Measurements from ENCODE around the gene RPL5. TPM values are rescaled to one million over a fixed set of nuclear protein-coding genes. Genes with fewer than 3 reads are reported as not detected.

Gene RPL5
- polyA plus RNA-seq, 1 experiment: 2,752 TPM

GRCh38 chr1:92843046-92843423 is 11.2 kb downstream of the RPL5 start:
- CTCF ChIA-PET: interaction anchor here (0.7 to 1.5 kb wide), 2 partner anchors 12 to 152 kb away, joined by 3 read pairs; no protein-coding TSS in a partner anchor
- Histone ChIP-seq H3K4me3 (ENCODE audit: low read depth, low read length) (no peak overlapping the region), H3K9me3 (ENCODE audit: control insufficient read depth, insufficient read depth, low read length) (no peaks in the 10 kb centered on the region), H3K27ac (ENCODE audit: low read depth, low read length) (no peak overlapping the region), H3K27me3 (ENCODE audit: control insufficient read depth, insufficient read depth, low read length) (no peaks in the 10 kb centered on the region)
- DNase-seq (ENCODE audit: low read depth, low spot score): no peak
- no peak for TF ChIP-seq CTCF (IDR thresholded peaks at IDR 0.05; ENCODE audit: low read depth, low read length)
- POLR2A ChIA-PET: interaction anchor here (3.1 kb wide), 1 partner anchor 11 kb away, joined by 19 read pairs; the partner anchor contains the start of gene RPL5

GRCh38 chr1:92843429-92844352 is 11.9 kb downstream of the RPL5 start:
- no peak overlapping the region for H3K27ac ChIP-seq (ENCODE audit: low read depth, low read length)
- CTCF ChIA-PET: interaction anchor here (1.5 kb wide), 1 partner anchor 151 kb away, joined by 3 read pairs; no protein-coding TSS in a partner anchor
- POLR2A ChIA-PET: interaction anchor here (3.1 kb wide), 1 partner anchor 12 kb away, joined by 19 read pairs; the partner anchor contains the start of gene RPL5
- no peaks in the 10 kb centered on the region for H3K27me3 ChIP-seq (ENCODE audit: control insufficient read depth, insufficient read depth, low read length)
- DNase-seq (ENCODE audit: low read depth, low spot score): no peak
- no peak overlapping the region for H3K4me3 ChIP-seq (ENCODE audit: low read depth, low read length)
- no peak for TF ChIP-seq CTCF (IDR thresholded peaks at IDR 0.05; ENCODE audit: low read depth, low read length)
- H3K9me3 ChIP-seq (ENCODE audit: control insufficient read depth, insufficient read depth, low read length): no peaks in the 10 kb centered on the region

GRCh38 chr1:92844439-92844838 is 12.6 kb downstream of the RPL5 start:
- H3K27ac ChIP-seq (ENCODE audit: low read depth, low read length): no peak overlapping the region
- ChIA-PET CTCF (no interaction called here), POLR2A (interaction anchor here (0.7 kb wide), 2 partner anchors 30 to 500 kb away, joined by 5 to 6 read pairs; no protein-coding TSS in a partner anchor)
- no peak for TF ChIP-seq CTCF (IDR thresholded peaks at IDR 0.05; ENCODE audit: low read depth, low read length)
- no peaks in the 10 kb centered on the region for H3K9me3 ChIP-seq (ENCODE audit: control insufficient read depth, insufficient read depth, low read length)
- no peak overlapping the region for H3K4me3 ChIP-seq (ENCODE audit: low read depth, low read length)
- no peaks in the 10 kb centered on the region for H3K27me3 ChIP-seq (ENCODE audit: control insufficient read depth, insufficient read depth, low read length)
- DNase-seq (ENCODE audit: low read depth, low spot score): no peak

DNA sequence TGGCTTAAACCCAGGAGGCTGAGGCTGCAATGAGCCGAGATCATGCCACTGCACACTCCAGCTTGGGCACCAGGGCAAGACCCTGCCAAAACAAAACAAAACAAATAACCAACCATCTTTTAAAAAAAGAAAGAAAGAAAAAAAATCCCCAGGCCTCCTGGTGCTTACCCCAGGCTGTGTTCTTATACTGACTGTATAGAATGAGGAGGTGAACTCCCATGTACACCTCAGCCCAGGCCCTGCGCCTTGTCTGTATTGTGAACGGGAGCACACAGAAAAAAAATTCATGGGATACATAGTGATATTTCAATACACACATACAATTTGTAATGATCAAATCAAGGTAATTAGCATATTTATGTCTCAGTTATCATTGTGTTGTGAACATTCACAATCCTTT is 14.1 kb downstream of the RPL5 start:
- Histone ChIP-seq H3K27me3 (ENCODE audit: control insufficient read depth, insufficient read depth, low read length) (no peaks in the 10 kb centered on the region), H3K27ac (ENCODE audit: low read depth, low read length) (no peak overlapping the region), H3K9me3 (ENCODE audit: control insufficient read depth, insufficient read depth, low read length) (no peaks in the 10 kb centered on the region), H3K4me3 (ENCODE audit: low read depth, low read length) (no peak overlapping the region)
- ChIA-PET POLR2A (no interaction called here), CTCF (interaction anchor here (0.6 to 1.0 kb wide), 3 partner anchors 12 to 121 kb away, joined by 3 to 4 read pairs (median 3); no protein-coding TSS in a partner anchor)
- no peak for TF ChIP-seq CTCF (IDR thresholded peaks at IDR 0.05; ENCODE audit: low read depth, low read length)
- DNase-seq (ENCODE audit: low read depth, low spot score): no peak

GRCh38 chr1:92848201-92848600 is 16.4 kb downstream of the RPL5 start:
- no peak overlapping the region for H3K4me3 ChIP-seq (ENCODE audit: low read depth, low read length)
- H3K27me3 ChIP-seq (ENCODE audit: control insufficient read depth, insufficient read depth, low read length): no peaks in the 10 kb centered on the region
- ChIA-PET POLR2A (interaction anchor here (1.0 kb wide), 1 partner anchor 16 kb away, joined by 3 read pairs; the partner anchor contains the start of gene RPL5), CTCF (interaction anchor here (0.8 to 1.8 kb wide), 3 partner anchors 11 to 146 kb away, joined by 3 to 7 read pairs (median 3); no protein-coding TSS in a partner anchor)
- TF ChIP-seq CTCF (IDR thresholded peaks at IDR 0.05; ENCODE audit: low read depth, low read length): no peak
- H3K9me3 ChIP-seq (ENCODE audit: control insufficient read depth, insufficient read depth, low read length): no peaks in the 10 kb centered on the region
- H3K27ac ChIP-seq (ENCODE audit: low read depth, low read length): no peak overlapping the region
- no peak for DNase-seq (ENCODE audit: low read depth, low spot score)

Measured in AG04450 (cell line).